HepG2 (cell line): Measurements from ENCODE around the gene TK2. TPM values are rescaled to one million over a fixed set of nuclear protein-coding genes. Genes with fewer than 3 reads are reported as not detected.
A peak's percentile ranks its signal among the peaks of the same experiment; 100 is the strongest.

Experiments used
- DRAP1 ChIP-seq: IDR thresholded peaks from 2 replicates; pipeline ENCODE4 v1.6.1; 2016; ENCODE audit warnings: missing genetic modification reagents, missing compliant biosample characterization
- FOXA3 ChIP-seq: IDR thresholded peaks from 2 replicates; pipeline ENCODE4 v1.6.1; 2016; ENCODE audit warnings: missing genetic modification reagents, missing compliant biosample characterization
- FOXP1 ChIP-seq, 2 experiments: fragments of 450-650 bp in 1 of 2; IDR thresholded peaks; 2 replicates each; pipeline ENCODE4 v1.6.1; 2017 to 2018; ENCODE audit warnings: antibody characterized with exemption in 1 of 2
- GATAD2A ChIP-seq: IDR thresholded peaks from 2 replicates; pipeline ENCODE4 v1.6.1; 2016
- GFI1 ChIP-seq: sonication (generic); formaldehyde crosslinking; IDR thresholded peaks from 2 replicates; pipeline ENCODE4 v1.5.0; 2020; ENCODE audit warnings: missing genetic modification reagents, mild to moderate bottlenecking, borderline replicate concordance
- HNF4G ChIP-seq, 2 experiments: sonication (generic) in 1 of 2; formaldehyde crosslinking in 1 of 2; IDR thresholded peaks; 2 replicates each; pipeline versions ENCODE4 v1.4.0 to v1.6.1; 2011 to 2020; ENCODE audit warnings: borderline replicate concordance in 2 of 2, low read depth in 2 of 2, mild to moderate bottlenecking in 2 of 2, low read length in 1 of 2, missing genetic modification reagents in 1 of 2, moderate library complexity in 1 of 2
- KDM1A ChIP-seq: IDR thresholded peaks from 2 replicates; pipeline ENCODE4 v1.6.1; 2016; ENCODE audit warnings: missing compliant biosample characterization
- MLX ChIP-seq: IDR thresholded peaks from 2 replicates; pipeline ENCODE4 v1.6.1; 2016
- NAIF1 ChIP-seq: sonication (generic); formaldehyde crosslinking; IDR thresholded peaks from 2 replicates; pipeline ENCODE4 v1.5.0; 2020; ENCODE audit warnings: mild to moderate bottlenecking, missing genetic modification reagents, borderline replicate concordance
- NFKBIZ ChIP-seq: IDR thresholded peaks from 2 replicates; pipeline ENCODE4 v1.6.1; 2018; ENCODE audit warnings: missing genetic modification reagents, missing compliant biosample characterization
- NR0B2 ChIP-seq: sonication (generic); formaldehyde crosslinking; IDR thresholded peaks from 2 replicates; pipeline ENCODE4 v1.4.0; 2020; ENCODE audit warnings: mild to moderate bottlenecking, missing genetic modification reagents
- PAWR ChIP-seq: sonication (generic); formaldehyde crosslinking; IDR thresholded peaks from 2 replicates; pipeline ENCODE4 v1.4.0; 2020; ENCODE audit warnings: missing genetic modification reagents, mild to moderate bottlenecking, borderline replicate concordance
- SPEN ChIP-seq: sonication (generic); formaldehyde crosslinking; IDR thresholded peaks from 2 replicates; pipeline ENCODE4 v1.5.1; 2020; ENCODE audit warnings: low read depth, mild to moderate bottlenecking, missing genetic modification reagents
- TEAD2 ChIP-seq: sonication (generic); formaldehyde crosslinking; IDR thresholded peaks from 2 replicates; pipeline ENCODE4 v1.9.0; 2021; ENCODE audit warnings: missing genetic modification reagents
- TFAP4 ChIP-seq: sonication (generic); IDR thresholded peaks from 2 replicates; pipeline ENCODE4 v1.6.1; 2016; ENCODE audit warnings: low read depth, borderline replicate concordance
- U2AF2 ChIP-seq: fragments of 200-400 bp; formaldehyde crosslinking; IDR thresholded peaks from 2 replicates; pipeline ENCODE4 v1.6.1; 2017; ENCODE audit warnings: low read depth, mild to moderate bottlenecking, low read length
- ZBTB26 ChIP-seq: IDR thresholded peaks from 2 replicates; pipeline ENCODE4 v1.6.1; 2016; ENCODE audit warnings: missing compliant biosample characterization, missing genetic modification reagents, borderline replicate concordance
- ZNF124 ChIP-seq: sonication (generic); formaldehyde crosslinking; IDR thresholded peaks from 2 replicates; pipeline ENCODE4 v1.4.0; 2020; ENCODE audit warnings: missing genetic modification reagents
- ZNF143 ChIP-seq: sonication (generic); formaldehyde crosslinking; IDR thresholded peaks from 2 replicates; pipeline ENCODE4 v1.4.0; 2020; ENCODE audit warnings: missing genetic modification reagents
- ZNF263 ChIP-seq: sonication (generic); formaldehyde crosslinking; IDR thresholded peaks from 2 replicates; pipeline ENCODE4 v1.4.0; 2020; ENCODE audit warnings: missing genetic modification reagents
- ZNF670 ChIP-seq: sonication (generic); formaldehyde crosslinking; IDR thresholded peaks from 2 replicates; pipeline ENCODE4 v1.8.0; 2022; ENCODE audit warnings: mild to moderate bottlenecking, missing genetic modification reagents, borderline replicate concordance
- ZNF775 ChIP-seq: sonication (generic); formaldehyde crosslinking; IDR thresholded peaks from 2 replicates; pipeline ENCODE4 v1.4.0; 2020; ENCODE audit warnings: missing genetic modification reagents, mild to moderate bottlenecking, moderate library complexity, borderline replicate concordance
- polyA plus RNA-seq, 8 experiments: library from polyadenylated mRNA; depleted of rRNA in 3 of 8; stranded (reverse) in 7 of 8; unstranded in 1 of 8; fragments of >200 nt; fragmentation: Illumina TruSeq in 4 of 8; extraction: Trizol in 4 of 8; gene quantifications; 2 replicates each; pipeline versions ENCODE4 v1.2.1 to v1.2.3, GENCODE V29; 2011 to 2016; ENCODE audit warnings: low read depth in 4 of 8, missing spikeins in 1 of 8, mixed read lengths in 1 of 8; ENCODE audit not compliant: insufficient read depth in 1 of 8
- total RNA-seq, 5 experiments: library from RNA; depleted of rRNA; stranded (reverse); fragments of >200 nt; fragmentation: Illumina TruSeq; extraction: Trizol; gene quantifications; 2 replicates each; pipeline ENCODE4 v1.2.3, GENCODE V29; 2016; ENCODE audit warnings: low read depth in 1 of 5

Gene TK2
- total and polyA plus RNA-seq, 2 of the 13 experiments (the other 11 are each of a cell fraction or from before 2014, with no cell fraction given) = 18.7 to 21.0 TPM

- TF ChIP-seq NAIF1 (no peak), TFAP4 (peak; percentile 69; the same call in 1 of the 2 replicates), ZNF775 (CRISPR knock-in tag) (peak; percentile 67; the same call in 1 of the 2 replicates), NFKBIZ (CRISPR knock-in tag) (peak; percentile 96; the same call in 1 of the 2 replicates), ZNF263 (CRISPR knock-in tag) (peak; percentile 17; the same call in 1 of the 2 replicates), ZNF143 (CRISPR knock-in tag) (peak; percentile 52; the same call in 1 of the 2 replicates), FOXP1 (IDR thresholded peaks at IDR 0.05) (no peak), FOXP1 (CRISPR knock-in tag; IDR thresholded peaks at IDR 0.05) (peak; percentile 86), HNF4G (IDR thresholded peaks at IDR 0.05; ENCODE audit: borderline replicate concordance, low read depth, low read length) (peak; percentile 57; the same call in 1 of the 2 replicates), HNF4G (CRISPR knock-in tag; IDR thresholded peaks at IDR 0.05; ENCODE audit: borderline replicate concordance, low read depth) (peak; percentile 71; the same call in 1 of the 2 replicates), NR0B2 (CRISPR knock-in tag) (no peak), TEAD2 (CRISPR knock-in tag) (no peak), ZNF124 (peak; percentile 89), PAWR (no peak), GATAD2A (peak; percentile 96), ZNF670 (CRISPR knock-in tag) (peak; percentile 99), FOXA3 (CRISPR knock-in tag) (peak; percentile 96), GFI1 (CRISPR knock-in tag) (no peak; the same call in 1 of the 2 replicates), KDM1A (CRISPR knock-in tag) (peak; percentile 46; the same call in 1 of the 2 replicates), SPEN (CRISPR knock-in tag) (peak; percentile 59), ZBTB26 (CRISPR knock-in tag) (peak; percentile 77; the same call in 1 of the 2 replicates), DRAP1 (peak; percentile 92), U2AF2 (no peak), MLX (CRISPR knock-in tag) (peak; percentile 97)
Measured at GRCh38 chr16:66516808-66517585, 32.9 kb downstream of the TK2 start (continued).
